HAP-1 (cell line): ENCODE results near the gene HSD17B2.
"Not testable (repeated sequence)": the region's sequence is repeated elsewhere in the genome, so short reads cannot be mapped to it uniquely, and the experiment has no call there.

Source experiments
- DNase-seq, 2 experiments: peaks; one replicate each; pipeline ENCODE4 v3.0.0-alpha.2; 2016 to 2020; ENCODE audit warnings: low spot score in 2 of 2
- H3K27me3 ChIP-seq: fragments of 250-450 bp; sonication (Bioruptor Pico); 2 replicates; pipeline ENCODE4 v1.5.1; 2020; ENCODE audit warnings: low read depth, mild to moderate bottlenecking, moderate library complexity
- H3K36me3 ChIP-seq: fragments of 250-450 bp; sonication (Bioruptor Pico); replicated peaks from 2 replicates; pipeline ENCODE4 v1.5.1; 2020; ENCODE audit warnings: mild to moderate bottlenecking
- H3K4me1 ChIP-seq: fragments of 250-450 bp; sonication (Bioruptor Pico); 2 replicates; pipeline ENCODE4 v1.5.1; 2020; ENCODE audit warnings: mild to moderate bottlenecking
- H3K4me3 ChIP-seq: fragments of 250-450 bp; sonication (Bioruptor Pico); 2 replicates; pipeline ENCODE4 v1.5.1; 2020; ENCODE audit warnings: mild to moderate bottlenecking, moderate library complexity
- H3K9me3 ChIP-seq: fragments of 250-450 bp; sonication (Bioruptor Pico); 2 replicates; pipeline ENCODE4 v1.5.1; 2020; ENCODE audit warnings: mild to moderate bottlenecking, moderate library complexity
- in situ Hi-C: fragments of 300-500 bp; cut with MboI; formaldehyde crosslinking; loops from 3 replicates; pipeline ENCODE4 v1.14.3; 2020; ENCODE audit warnings: low sequenced_read_pairs, inconsistent platforms, mixed read lengths

Gene HSD17B2

DNA sequence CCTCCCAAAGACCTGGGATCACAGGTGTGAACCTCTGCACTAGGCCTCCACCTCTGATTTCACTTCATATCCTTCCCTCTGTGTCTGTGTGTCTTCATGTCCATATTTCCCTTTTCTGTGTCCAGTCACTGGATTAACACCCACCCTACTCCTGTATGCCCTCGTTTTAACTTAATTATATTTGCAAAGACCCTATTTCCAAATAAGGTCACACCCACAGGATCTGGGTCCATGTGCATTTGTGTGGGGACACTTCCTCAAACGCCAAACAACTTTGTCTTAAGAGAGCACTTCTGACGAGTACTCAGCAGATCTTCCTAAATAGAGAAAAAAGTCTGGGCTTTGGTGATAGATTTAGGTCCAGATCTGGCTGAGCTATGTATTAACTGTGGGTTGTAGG, 78.7 kb downstream of the HSD17B2 start:
- in situ Hi-C loops, result no loop called here

DNA sequence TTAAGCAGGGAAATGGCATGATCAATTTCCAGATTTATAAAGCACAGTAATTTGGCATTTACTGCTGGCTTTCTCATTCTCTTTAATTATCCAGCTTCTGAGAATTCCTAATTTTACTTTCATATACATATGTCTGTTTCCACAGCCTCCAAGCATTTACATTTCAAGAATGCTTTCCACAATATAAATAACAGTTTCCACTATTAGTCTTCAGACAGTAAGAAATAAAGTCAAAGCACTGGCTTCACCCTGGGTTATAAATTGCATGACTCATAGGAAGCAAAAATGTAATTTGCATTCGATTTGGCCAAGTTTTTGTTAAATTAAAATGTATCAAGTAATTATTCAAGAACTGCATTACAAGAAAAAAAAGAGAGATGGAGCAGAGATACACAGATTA, 81.5 kb downstream of the HSD17B2 start:
- H3K36me3 ChIP-seq, result no peaks in the 10 kb centered on the region
- H3K27me3 ChIP-seq, result no peaks in the 10 kb centered on the region
- H3K4me3 ChIP-seq, result no peak overlapping the region
- H3K9me3 ChIP-seq, result no peaks in the 10 kb centered on the region
- in situ Hi-C loops, result no loop called here
- no peak for DNase-seq
- H3K4me1 ChIP-seq, result no peaks in the 10 kb centered on the region

More for the DNA sequence above, 78.7 kb downstream of the HSD17B2 start:
- Histone ChIP-seq H3K36me3 (no peaks in the 10 kb centered on the region), H3K9me3 (no peaks in the 10 kb centered on the region), H3K4me1 (no peaks in the 10 kb centered on the region), H3K27me3 (no peaks in the 10 kb centered on the region), H3K4me3 (no peak overlapping the region)
- DNase-seq, result no peak

DNA sequence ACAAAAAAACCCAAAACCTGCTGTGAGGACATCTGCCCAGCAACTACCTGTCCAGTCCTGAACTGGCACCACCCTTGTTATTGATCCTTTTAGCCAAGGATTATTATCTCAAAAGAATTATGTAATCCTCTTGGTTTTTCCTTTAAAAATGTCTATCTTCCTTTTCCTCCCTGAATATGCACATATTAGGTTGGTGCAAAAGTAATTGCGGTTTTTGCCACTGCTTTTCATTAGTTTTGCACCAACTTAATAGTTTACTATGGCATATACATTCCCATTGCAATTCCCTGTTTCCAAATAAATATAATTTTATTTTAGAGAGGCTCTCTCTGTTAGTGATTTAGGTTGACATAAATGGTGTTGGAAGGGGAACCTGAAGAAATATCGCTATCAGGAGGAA, 83.7 kb downstream of the HSD17B2 start:
- Histone ChIP-seq H3K9me3 (no peaks in the 10 kb centered on the region), H3K4me1 (no peaks in the 10 kb centered on the region), H3K36me3 (no peaks in the 10 kb centered on the region), H3K4me3 (no peak overlapping the region), H3K27me3 (no peaks in the 10 kb centered on the region)
- in situ Hi-C loops, result no loop called here
- DNase-seq, result no peak

DNA sequence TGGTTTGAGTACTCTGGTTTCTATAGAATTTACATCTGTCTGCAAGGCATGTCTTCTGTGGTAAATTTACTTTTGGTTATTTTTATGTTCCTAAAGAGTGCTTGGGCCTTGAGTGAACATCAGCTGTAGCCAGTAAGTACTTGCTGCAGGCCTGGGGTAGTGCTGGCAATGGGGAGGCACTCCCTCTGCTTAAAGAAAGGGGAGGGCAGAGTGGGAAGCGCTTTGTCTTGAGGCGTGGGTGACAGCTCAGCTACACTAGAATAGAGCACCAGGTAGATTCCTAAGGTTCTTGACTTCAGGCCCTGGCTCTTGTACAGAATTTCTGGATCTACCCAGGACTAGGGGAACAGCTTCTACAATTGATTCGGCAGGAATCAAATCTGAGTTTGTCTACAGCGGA, 84.4 kb downstream of the HSD17B2 start:
- Histone ChIP-seq H3K9me3 (no peaks in the 10 kb centered on the region), H3K36me3 (no peaks in the 10 kb centered on the region), H3K4me1 (no peaks in the 10 kb centered on the region), H3K4me3 (no peak overlapping the region), H3K27me3 (no peaks in the 10 kb centered on the region)
- no peak for DNase-seq
- in situ Hi-C loops, result no loop called here

DNA sequence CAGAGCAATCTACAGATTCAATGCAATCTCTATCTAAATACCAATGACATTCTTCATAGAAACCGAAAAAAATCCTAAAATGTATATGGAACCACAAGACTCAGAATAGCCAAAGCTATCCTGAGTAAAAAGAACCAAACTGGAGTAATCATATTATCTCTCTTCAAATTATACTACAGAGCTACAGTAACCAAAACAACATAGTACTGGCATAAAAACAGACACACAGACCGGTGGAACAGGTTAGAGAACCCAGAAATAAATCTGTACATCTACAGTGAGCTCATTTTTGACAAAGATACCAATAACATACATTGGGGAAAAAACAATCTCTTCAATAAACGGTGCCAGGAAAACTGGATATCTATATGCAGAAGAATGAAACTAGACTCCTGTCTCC, 89.6 kb downstream of the HSD17B2 start:
- Histone ChIP-seq H3K4me1 (peaks cover 5% of the 10 kb centered on the region), H3K4me3 (no peak overlapping the region), H3K9me3 (no peaks in the 10 kb centered on the region), H3K27me3 (no peaks in the 10 kb centered on the region), H3K36me3 (no peaks in the 10 kb centered on the region)
- no peak for DNase-seq
- in situ Hi-C loops, result no loop called here

DNA sequence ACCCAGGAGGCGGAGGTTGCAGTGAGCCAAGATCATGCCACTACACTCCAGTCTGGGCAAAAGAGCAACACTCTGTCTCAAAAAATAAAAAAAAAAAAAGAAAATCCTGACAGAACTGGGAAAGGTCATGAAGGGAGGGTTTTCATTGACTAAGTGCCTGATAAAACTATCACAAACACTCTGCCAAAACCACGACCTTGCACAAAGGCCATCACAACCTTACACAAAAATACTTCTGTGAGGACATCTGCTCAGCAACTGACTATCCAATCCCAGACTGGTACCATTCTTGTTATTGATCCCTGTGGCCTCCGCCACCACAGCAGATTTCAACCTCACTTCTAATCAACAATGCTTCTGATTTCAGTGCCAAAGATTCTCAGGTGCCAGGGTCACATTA, 94.8 kb downstream of the HSD17B2 start:
- no peak overlapping the region for H3K4me3 ChIP-seq
- peaks cover 5% of the 10 kb centered on the region for H3K4me1 ChIP-seq
- no peak for DNase-seq
- H3K36me3 ChIP-seq, result no peaks in the 10 kb centered on the region
- no peaks in the 10 kb centered on the region for H3K27me3 ChIP-seq
- H3K9me3 ChIP-seq, result no peaks in the 10 kb centered on the region
- in situ Hi-C loops, result no loop called here

DNA sequence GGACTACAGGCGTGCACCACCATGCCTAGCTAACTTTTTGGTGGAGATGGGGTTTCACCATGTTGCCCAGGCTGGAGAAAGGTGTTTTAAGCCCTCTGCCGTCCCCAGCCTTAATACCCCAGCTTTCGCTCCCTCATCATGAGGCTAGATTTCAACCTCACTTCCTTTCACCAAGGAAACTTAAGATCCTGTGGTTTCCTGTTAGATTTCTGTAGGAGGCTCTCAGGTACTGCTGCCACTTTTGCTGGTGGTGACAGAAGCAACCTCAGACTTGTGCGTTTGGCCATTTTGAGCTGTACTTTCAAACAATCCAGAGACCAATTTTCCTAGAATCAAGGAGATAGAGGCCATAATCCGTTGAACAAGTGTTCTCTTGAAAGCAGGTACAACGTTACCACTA, 98.7 kb downstream of the HSD17B2 start:
- no peak overlapping the region for H3K4me3 ChIP-seq
- DNase-seq, result no peak
- no peaks in the 10 kb centered on the region for H3K27me3 ChIP-seq
- in situ Hi-C loops, result no loop called here
- no peaks in the 10 kb centered on the region for H3K36me3 ChIP-seq
- no peaks in the 10 kb centered on the region for H3K4me1 ChIP-seq
- H3K9me3 ChIP-seq, result no peaks in the 10 kb centered on the region

DNA sequence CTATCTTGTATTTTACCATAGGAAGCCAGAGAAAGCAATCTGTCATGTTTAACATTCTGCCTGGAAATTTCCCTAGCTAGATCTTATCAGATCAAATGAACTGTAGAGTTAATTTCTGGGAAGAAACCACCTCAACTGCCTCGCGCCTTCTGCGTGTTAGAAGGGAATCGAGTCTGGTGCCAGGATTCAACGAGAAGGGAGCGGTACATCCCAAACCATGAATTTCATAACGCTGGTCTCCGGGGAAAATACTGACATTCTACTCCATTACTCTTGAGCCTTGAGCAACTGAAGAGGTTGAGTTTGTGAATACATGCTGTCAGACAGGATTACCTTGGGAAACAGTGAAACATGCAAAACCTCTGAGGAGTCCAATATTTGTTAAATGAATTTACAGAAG, 99.8 kb downstream of the HSD17B2 start:
- H3K9me3 ChIP-seq, result no peaks in the 10 kb centered on the region
- no peak for DNase-seq
- no peaks in the 10 kb centered on the region for H3K36me3 ChIP-seq
- H3K4me1 ChIP-seq, result no peaks in the 10 kb centered on the region
- no peak overlapping the region for H3K4me3 ChIP-seq
- no peaks in the 10 kb centered on the region for H3K27me3 ChIP-seq
- in situ Hi-C loops, result no loop called here

DNA sequence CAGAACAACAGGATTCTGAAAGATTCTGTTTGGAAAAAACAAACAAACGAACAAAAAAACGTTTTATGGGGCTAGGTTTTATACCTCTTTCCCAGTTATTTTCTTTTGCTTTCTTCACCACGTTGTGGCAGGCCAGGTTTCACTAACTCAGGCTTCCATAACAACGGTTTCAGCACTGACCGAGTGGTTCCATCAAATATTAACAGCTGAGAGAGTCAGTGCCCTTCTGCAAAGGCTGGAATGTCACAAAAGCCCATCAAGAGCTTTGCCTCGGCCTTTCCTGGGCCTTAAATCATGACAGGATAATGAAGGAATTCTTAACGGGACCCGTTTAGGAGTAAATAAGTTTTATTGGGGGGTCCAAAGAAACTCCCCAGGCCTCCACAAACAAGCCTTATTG, 100.8 kb downstream of the HSD17B2 start:
- Histone ChIP-seq H3K4me3 (no peak overlapping the region), H3K36me3 (no peaks in the 10 kb centered on the region), H3K4me1 (no peaks in the 10 kb centered on the region), H3K27me3 (no peaks in the 10 kb centered on the region), H3K9me3 (no peaks in the 10 kb centered on the region)
- no peak for DNase-seq
- in situ Hi-C loops, result no loop called here

DNA sequence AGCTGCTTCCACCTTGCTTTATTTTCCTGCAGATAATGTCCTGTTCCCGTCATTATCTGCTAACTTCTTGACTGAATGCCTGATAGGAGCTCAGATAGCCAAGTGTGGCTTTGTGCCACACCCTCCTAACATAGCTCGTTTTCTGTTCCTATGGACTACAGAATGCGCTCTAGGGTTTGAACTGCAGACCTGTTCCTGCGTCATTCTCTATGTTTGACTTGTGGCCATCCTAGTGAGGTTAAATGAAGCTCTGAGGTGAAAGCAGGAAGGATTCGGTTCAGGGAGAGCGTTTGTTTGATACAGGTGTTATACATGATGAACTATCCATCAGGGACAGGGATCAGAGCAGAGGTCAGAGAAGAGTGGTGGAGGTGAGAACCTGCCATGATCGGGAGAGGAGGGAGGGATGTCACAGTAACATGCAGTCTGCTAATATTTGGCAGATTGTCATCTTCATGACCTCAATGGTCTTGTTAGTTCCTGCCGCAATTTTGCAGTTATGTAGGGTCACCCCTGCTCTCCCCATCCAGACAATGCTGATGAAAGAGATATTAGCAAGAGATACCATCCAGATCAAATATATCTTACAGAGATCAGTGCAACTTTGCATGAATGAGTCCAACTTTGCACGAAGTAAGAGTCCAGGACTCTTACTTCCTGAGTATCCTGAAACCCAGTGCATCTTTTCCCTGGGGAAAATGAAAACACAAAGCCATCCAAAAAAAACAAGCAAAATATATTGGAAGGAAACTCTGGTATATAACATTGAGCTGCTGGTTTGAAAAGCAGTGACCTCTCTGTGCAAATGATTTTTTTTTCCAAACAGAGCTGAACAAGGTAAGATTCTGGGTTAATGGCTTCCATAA, 102.1 kb downstream of the HSD17B2 start:
- in situ Hi-C loops, result no loop called here
- DNase-seq, result no peak
- Histone ChIP-seq H3K9me3 (no peaks in the 10 kb centered on the region), H3K27me3 (no peaks in the 10 kb centered on the region), H3K36me3 (no peaks in the 10 kb centered on the region), H3K4me1 (no peaks in the 10 kb centered on the region), H3K4me3 (no peak overlapping the region)

DNA sequence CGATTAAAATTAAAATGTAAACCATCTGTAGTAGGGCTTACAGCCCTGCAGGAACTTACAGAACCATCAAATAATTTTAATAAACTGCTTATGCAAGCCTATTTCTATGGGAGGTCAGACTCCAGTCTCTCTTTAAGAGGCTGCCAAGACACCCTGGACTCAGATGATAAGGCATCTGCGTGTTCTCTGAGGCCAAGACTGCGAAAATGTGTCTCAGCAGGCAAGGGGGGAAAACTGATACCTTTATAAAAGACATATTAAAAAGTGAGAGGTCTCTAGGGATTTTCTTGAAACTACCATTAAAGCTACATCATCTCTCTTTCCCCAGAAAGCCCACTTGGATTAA, 102.7 kb downstream of the HSD17B2 start:
- no peaks in the 10 kb centered on the region for H3K4me1 ChIP-seq
- no peaks in the 10 kb centered on the region for H3K36me3 ChIP-seq
- no peaks in the 10 kb centered on the region for H3K27me3 ChIP-seq
- no peaks in the 10 kb centered on the region for H3K9me3 ChIP-seq
- no peak overlapping the region for H3K4me3 ChIP-seq
- no peak for DNase-seq
- in situ Hi-C loops, result no loop called here

DNA sequence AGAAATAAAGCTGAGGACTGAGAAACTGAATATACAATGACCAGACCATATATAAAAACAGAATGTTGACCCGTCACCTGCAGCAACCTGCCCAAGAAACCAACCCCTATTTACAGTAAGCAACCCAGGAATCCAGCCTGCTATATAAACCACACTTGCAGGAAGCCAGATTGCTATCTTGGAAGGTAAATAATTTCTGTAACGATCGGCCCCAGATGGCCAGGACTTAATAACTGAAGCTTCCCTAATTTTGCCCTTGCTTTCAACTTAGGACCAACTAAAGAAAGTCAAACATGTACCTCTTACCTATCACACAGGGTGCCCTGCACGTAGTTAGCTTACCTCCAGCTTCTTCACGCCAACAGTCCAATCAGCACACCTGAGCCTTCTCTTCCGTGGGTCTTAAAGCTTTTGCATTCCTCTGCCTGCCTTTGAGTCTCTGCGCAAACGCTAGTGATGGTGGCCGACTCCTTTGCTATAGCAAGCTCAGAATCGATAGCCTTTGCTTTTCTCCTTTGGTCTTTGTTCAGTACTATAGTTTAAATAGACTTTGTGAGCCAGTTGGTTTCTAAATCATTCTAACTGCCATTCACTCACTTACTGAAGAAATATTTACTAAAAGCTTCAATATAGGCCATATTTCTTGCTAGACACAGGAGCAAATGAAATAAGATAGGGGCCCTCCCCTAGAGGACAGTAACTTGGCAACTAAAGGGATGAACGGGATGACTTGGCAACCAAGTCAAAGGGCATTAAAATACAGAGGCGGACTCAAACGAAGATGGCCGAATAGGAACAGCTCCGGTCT, 103.6 kb downstream of the HSD17B2 start:
- Histone ChIP-seq H3K36me3 (no peaks in the 10 kb centered on the region), H3K9me3 (no peaks in the 10 kb centered on the region), H3K4me3 (no peak overlapping the region), H3K4me1 (no peaks in the 10 kb centered on the region), H3K27me3 (no peaks in the 10 kb centered on the region)
- DNase-seq, result no peak
- in situ Hi-C loops, result no loop called here

DNA sequence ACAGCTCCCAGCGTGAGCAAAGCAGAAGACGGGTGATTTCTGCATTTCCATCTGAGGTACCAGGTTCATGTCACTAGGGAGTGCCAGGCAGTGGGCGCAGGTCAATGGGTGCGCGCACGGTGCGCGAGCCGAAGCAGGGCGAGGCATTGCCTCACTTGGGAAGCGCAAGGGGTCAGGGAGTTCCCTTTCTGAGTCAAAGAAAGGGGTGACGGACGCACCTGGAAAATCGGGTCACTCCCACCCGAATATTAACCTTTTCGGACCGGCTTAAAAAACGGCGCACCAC, 104.2 kb downstream of the HSD17B2 start:
- H3K9me3 ChIP-seq, DNase-seq, in situ Hi-C loops: not testable (repeated sequence)

DNA sequence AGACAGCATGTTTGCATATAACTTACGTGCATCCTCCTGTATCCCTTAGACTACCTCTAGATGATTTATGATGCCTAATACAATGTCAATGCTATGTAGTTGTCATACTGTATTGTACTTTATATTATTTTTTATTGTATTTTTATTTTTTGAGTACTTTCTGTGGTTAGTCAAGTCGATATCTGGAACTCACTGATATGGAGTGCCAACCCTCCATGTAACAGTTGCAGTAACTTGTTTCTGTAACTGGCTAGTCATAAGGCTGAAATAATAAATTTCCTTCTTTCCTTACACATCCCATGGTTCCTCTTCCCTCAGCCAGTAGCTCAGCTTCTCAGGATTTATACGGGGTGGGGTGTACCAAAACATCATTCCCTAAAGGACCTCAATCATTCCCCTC, 111.5 kb downstream of the HSD17B2 start:
- Histone ChIP-seq H3K27me3 (no peaks in the 10 kb centered on the region), H3K9me3 (no peaks in the 10 kb centered on the region), H3K4me1 (no peaks in the 10 kb centered on the region), H3K36me3 (peaks cover 17% of the 10 kb centered on the region; the same call in 1 of the 2 replicates), H3K4me3 (no peak overlapping the region)
- DNase-seq, result no peak
- in situ Hi-C loops, result no loop called here

More for the DNA sequence above, 104.2 kb downstream of the HSD17B2 start:
- H3K27me3 ChIP-seq, H3K36me3 ChIP-seq, H3K4me3 ChIP-seq, H3K4me1 ChIP-seq: not testable (repeated sequence)
